ENCODE measurements around the gene CRACDL.
"Not testable (repeated sequence)": the region's sequence is repeated elsewhere in the genome, so short reads cannot be mapped to it uniquely, and the experiment has no call there.

CRACDL gene

GRCh38 chr2:98761267-98761781 lies 174.7 kb downstream of the CRACDL start:
- in situ Hi-C loops (cut with HindIII; ENCODE audit: low sequenced_read_pairs): no loop called here

- in situ Hi-C loops (cut with HindIII; ENCODE audit: low sequenced_read_pairs): no loop called here
Measured at GRCh38 chr2:98759827-98760625, 176.0 kb downstream of the CRACDL start.

- in situ Hi-C loops (cut with HindIII; ENCODE audit: low sequenced_read_pairs): no loop called here
Measured at GRCh38 chr2:98759338-98759737, 176.7 kb downstream of the CRACDL start.

- in situ Hi-C loops (cut with HindIII; ENCODE audit: low sequenced_read_pairs): no loop called here
Measured at GRCh38 chr2:98757904-98758421, 178.1 kb downstream of the CRACDL start.

GRCh38 chr2:98753801-98754200 lies 182.2 kb downstream of the CRACDL start:
- in situ Hi-C loops (cut with HindIII; ENCODE audit: low sequenced_read_pairs): no loop called here

GRCh38 chr2:98752711-98753110 lies 183.3 kb downstream of the CRACDL start:
- in situ Hi-C loops (cut with HindIII; ENCODE audit: low sequenced_read_pairs): not testable (repeated sequence)

GRCh38 chr2:98751748-98752147 lies 184.3 kb downstream of the CRACDL start:
- in situ Hi-C loops (cut with HindIII; ENCODE audit: low sequenced_read_pairs): no loop called here

GRCh38 chr2:98750593-98751282 lies 185.3 kb downstream of the CRACDL start:
- in situ Hi-C loops (cut with HindIII; ENCODE audit: low sequenced_read_pairs): no loop called here

GRCh38 chr2:98749066-98749450 lies 187.0 kb downstream of the CRACDL start:
- in situ Hi-C loops (cut with HindIII; ENCODE audit: low sequenced_read_pairs): no loop called here

GRCh38 chr2:98748292-98749065 lies 187.5 kb downstream of the CRACDL start:
- in situ Hi-C loops (cut with HindIII; ENCODE audit: low sequenced_read_pairs): no loop called here

- in situ Hi-C loops (cut with HindIII; ENCODE audit: low sequenced_read_pairs): no loop called here
Measured at GRCh38 chr2:98747888-98748287, 188.1 kb downstream of the CRACDL start.

GRCh38 chr2:98746426-98746825 lies 189.6 kb downstream of the CRACDL start:
- in situ Hi-C loops (cut with HindIII; ENCODE audit: low sequenced_read_pairs): no loop called here

GRCh38 chr2:98744595-98744994 lies 191.4 kb downstream of the CRACDL start:
- in situ Hi-C loops (cut with HindIII; ENCODE audit: low sequenced_read_pairs): loop anchor here (5.0 kb wide), 1 partner anchor 57 kb away; no protein-coding TSS in a partner anchor

All from endothelial cell of hepatic sinusoid (primary cell).